ENCODE data around the gene PIK3CA. TPM values are rescaled to one million over a fixed set of nuclear protein-coding genes. Genes with fewer than 3 reads are reported as not detected.

PIK3CA gene
- total RNA-seq, 1 donor from 2014 or later, result 24.5 TPM

GRCh38 chr3:179192542-179192941 lies 44.4 kb downstream of the PIK3CA start:
- Histone ChIP-seq H3K4me3 (no peak overlapping the region), H3K36me3 (no peaks in the 10 kb centered on the region), H3K9me3 (ENCODE audit: low read depth) (no peaks in the 10 kb centered on the region), H3K27me3 (no peaks in the 10 kb centered on the region), H3K4me2 (no peak overlapping the region), H3K27ac (no peak overlapping the region), H2AFZ (replicated peaks) (no peak overlapping the region), H3F3A (ENCODE audit: low read depth) (no peaks in the 10 kb centered on the region), H4K20me1 (ENCODE audit: low read depth) (peaks cover 7% of the 10 kb centered on the region), H3K4me1 (peaks cover 8% of the 10 kb centered on the region), H3K9ac (no peak overlapping the region), H3K79me2 (ENCODE audit: low read depth) (peaks cover 85% of the 10 kb centered on the region)
- Mint-ChIP-seq H3K36me3 (no peaks in the 10 kb centered on the region), H3K27me3 (ENCODE audit: insufficient read depth, low read depth) (no peaks in the 10 kb centered on the region), H3K4me3 (no peak overlapping the region), H3K9me3 (no peaks in the 10 kb centered on the region), H3K27ac (no peak overlapping the region), H3K4me1 (no peaks in the 10 kb centered on the region)
- DNase-seq (ENCODE audit: low spot score), result no peak
- no peak for TF ChIP-seq EZH2phosphoT487 (IDR thresholded peaks at IDR 0.05)

GRCh38 chr3:179194931-179195330 lies 46.8 kb downstream of the PIK3CA start:
- H2AFZ ChIP-seq (replicated peaks), result no peak overlapping the region
- no peak overlapping the region for H3K4me3 ChIP-seq
- H3K9me3 Mint-ChIP-seq, result no peaks in the 10 kb centered on the region
- no peaks in the 10 kb centered on the region for H3K9me3 ChIP-seq (ENCODE audit: low read depth)
- no peak for DNase-seq (ENCODE audit: low spot score)
- H3K36me3 Mint-ChIP-seq, result no peaks in the 10 kb centered on the region
- no peaks in the 10 kb centered on the region for H3K27me3 Mint-ChIP-seq (ENCODE audit: insufficient read depth, low read depth)
- peaks cover 69% of the 10 kb centered on the region for H3K79me2 ChIP-seq (ENCODE audit: low read depth)
- H3K27me3 ChIP-seq, result no peaks in the 10 kb centered on the region
- no peaks in the 10 kb centered on the region for H3K36me3 ChIP-seq
- no peaks in the 10 kb centered on the region for H3K4me1 Mint-ChIP-seq
- peaks cover 8% of the 10 kb centered on the region for H3K4me1 ChIP-seq
- H3K27ac Mint-ChIP-seq, result no peak overlapping the region
- H3K4me2 ChIP-seq, result no peak overlapping the region
- TF ChIP-seq EZH2phosphoT487 (IDR thresholded peaks at IDR 0.05), result no peak
- TF ChIP-seq CTCF (IDR thresholded peaks at IDR 0.05), result no peak
- no peak for TF ChIP-seq EZH2 (IDR thresholded peaks at IDR 0.05)
- peaks cover 3% of the 10 kb centered on the region for H4K20me1 ChIP-seq (ENCODE audit: low read depth)
- no peak overlapping the region for H3K4me3 Mint-ChIP-seq
- H3F3A ChIP-seq (ENCODE audit: low read depth), result no peaks in the 10 kb centered on the region
- H3K27ac ChIP-seq, result no peak overlapping the region
- H3K9ac ChIP-seq, result no peak overlapping the region

- Histone ChIP-seq H3K79me2 (ENCODE audit: low read depth) (peaks cover 58% of the 10 kb centered on the region), H3K9ac (no peak overlapping the region), H3K36me3 (peaks cover 6% of the 10 kb centered on the region), H3K4me3 (no peak overlapping the region), H3F3A (ENCODE audit: low read depth) (no peaks in the 10 kb centered on the region), H2AFZ (replicated peaks) (no peak overlapping the region), H3K4me1 (peaks cover 8% of the 10 kb centered on the region), H3K27ac (no peak overlapping the region), H3K9me3 (ENCODE audit: low read depth) (no peaks in the 10 kb centered on the region), H4K20me1 (ENCODE audit: low read depth) (peaks cover 3% of the 10 kb centered on the region), H3K4me2 (no peak overlapping the region), H3K27me3 (no peaks in the 10 kb centered on the region)
- Mint-ChIP-seq H3K27ac (no peak overlapping the region), H3K36me3 (peaks cover 5% of the 10 kb centered on the region), H3K9me3 (no peaks in the 10 kb centered on the region), H3K4me3 (no peak overlapping the region), H3K4me1 (no peaks in the 10 kb centered on the region), H3K27me3 (ENCODE audit: insufficient read depth, low read depth) (no peaks in the 10 kb centered on the region)
- DNase-seq (ENCODE audit: low spot score), result no peak
- TF ChIP-seq EZH2phosphoT487 (IDR thresholded peaks at IDR 0.05), result no peak
- TF ChIP-seq EZH2 (IDR thresholded peaks at IDR 0.05), result no peak
- TF ChIP-seq CTCF (IDR thresholded peaks at IDR 0.05), result no peak
These were observed 47.9 kb downstream of the PIK3CA start for GRCh38 chr3:179196098-179196497.

GRCh38 chr3:179196700-179197099 lies 48.5 kb downstream of the PIK3CA start:
- Histone ChIP-seq H3K79me2 (ENCODE audit: low read depth) (peaks cover 52% of the 10 kb centered on the region), H3K4me1 (peaks cover 8% of the 10 kb centered on the region), H3K27ac (no peak overlapping the region), H3K36me3 (peaks cover 6% of the 10 kb centered on the region), H3F3A (ENCODE audit: low read depth) (no peaks in the 10 kb centered on the region), H3K4me3 (no peak overlapping the region), H3K4me2 (no peak overlapping the region), H2AFZ (replicated peaks) (no peak overlapping the region), H3K9me3 (ENCODE audit: low read depth) (no peaks in the 10 kb centered on the region), H3K9ac (no peak overlapping the region), H4K20me1 (ENCODE audit: low read depth) (peaks cover 3% of the 10 kb centered on the region), H3K27me3 (no peaks in the 10 kb centered on the region)
- TF ChIP-seq EZH2 (IDR thresholded peaks at IDR 0.05), result no peak
- TF ChIP-seq CTCF (IDR thresholded peaks at IDR 0.05), result no peak
- no peak for TF ChIP-seq EZH2phosphoT487 (IDR thresholded peaks at IDR 0.05)
- H3K27me3 Mint-ChIP-seq (ENCODE audit: insufficient read depth, low read depth), result no peaks in the 10 kb centered on the region
- peak; percentile 20 for DNase-seq (ENCODE audit: low spot score)
- H3K36me3 Mint-ChIP-seq, result peaks cover 8% of the 10 kb centered on the region
- H3K9me3 Mint-ChIP-seq, result no peaks in the 10 kb centered on the region
- H3K27ac Mint-ChIP-seq, result no peak overlapping the region
- H3K4me3 Mint-ChIP-seq, result no peak overlapping the region
- no peaks in the 10 kb centered on the region for H3K4me1 Mint-ChIP-seq
